Pancreas (tissue), 10 donors: ENCODE data around the gene CRTC2. TPM values are rescaled to one million over a fixed set of nuclear protein-coding genes. Genes with fewer than 3 reads are reported as not detected.
A peak's percentile ranks its signal among the peaks of the same experiment; 100 is the strongest.
"Not testable (repeated sequence)": the region's sequence is repeated elsewhere in the genome, so short reads cannot be mapped to it uniquely, and the experiment has no call there.

Experiments
- ATAC-seq, 4 donors: fragments of 200-7000 bp; cut with Tn5 transposase; one replicate each; pipeline versions ENCODE4 v1.8.0 to v1.9.1; 2020; ENCODE audit warnings: mild to moderate bottlenecking in 4 of 4, moderate library complexity in 4 of 4
- DNase-seq, 6 donors: peaks; one replicate each; pipeline ENCODE4 v3.0.0-alpha.2; 2020
- FAIRE-seq: peaks from 2 replicates; lab custom pipeline; 2012; peaks lifted over from hg19 to GRCh38; lab: Jason Lieb, UNC
- H3K27ac ChIP-seq, 4 donors: fragments of 200-600 bp; sonication (generic); 1 replicate in 3 of 4; 2 replicates in 1 of 4; pipeline versions ENCODE4 v1.5.0 to v1.8.0; 2020
- H3K27me3 ChIP-seq, 4 donors: fragments of 200-600 bp; one replicate each; pipeline ENCODE4 v1.8.0; 2021
- H3K36me3 ChIP-seq, 3 donors: fragments of 200-600 bp; sonication (generic) in 1 of 3; one replicate each; pipeline versions ENCODE4 v1.5.0 to v1.8.0; 2020 to 2021
- H3K4me1 ChIP-seq, 3 donors: fragments of 200-600 bp; one replicate each; pipeline ENCODE4 v1.8.0; 2021
- H3K4me3 ChIP-seq, 4 donors: fragments of 200-600 bp; sonication (generic) in 2 of 4; one replicate each; pipeline versions ENCODE4 v1.5.0 to v1.8.0; 2020 to 2021
- H3K9me3 ChIP-seq, 4 donors: fragments of 200-600 bp; one replicate each; pipeline ENCODE4 v1.8.0; 2021
- WGBS, 2 donors: extraction: QIAGEN DNeasy Blood & Tissue Kit; methylation state at CpG; one replicate each; pipeline ENCODE4 v1.1.7; 2013; 5-methylcytosine and 5-hydroxymethylcytosine counted together
- intact Hi-C, 3 donors: fragments of 100-400 bp; cut with DNase I; formaldehyde crosslinking; loops; one replicate each; pipeline versions ENCODE4 v1.11.1 to v1.14.2; 2022
- polyA plus RNA-seq, 2 donors: library from polyadenylated mRNA; stranded (reverse); fragments of 200-250 nt; gene quantifications; one replicate each; pipeline ENCODE4 v1.2.3, GENCODE V29; 2013
- total RNA-seq, 6 donors: library from RNA; stranded (reverse); fragmentation: NEBNext Ultra II Directional in 4 of 6; extraction: Animal tissue kit (Norgen Biotek cat#: 25700) in 4 of 6; gene quantifications; one replicate each; pipeline versions ENCODE4 v1.2.1 to v1.2.4, GENCODE V29; 2021 to 2023
- TF ChIP-seq, protein P1 (sequence below), 4 donors: fragments of 200-600 bp; sonication (generic) in 3 of 4; IDR thresholded peaks; one replicate each; pipeline versions ENCODE4 v1.5.0 to v1.8.0; 2021; ENCODE audit warnings: antibody characterized with exemption in 4 of 4
- donor health status: healthy with polysubstance abuse.
- donor health status: DM: no; HTN: no; CAD: no; lungs with moderate emphysema.
- donor health status: DM: no; HTN: no; CAD: no.
- donor health status: control.
- donor health status: control.
- donor health status: Bipolar disorder and iron deficiency.
- donor health status: DM: yes; HTN: yes; CAD: no.
- donor health status: DM: no; HTN: no; CAD: no.
- donor health status: DM: no; HTN: no; CAD: no.
- donor health status: DM: yes; HTN: yes; CAD: no.

CRTC2 gene
- total and polyA plus RNA-seq, 8 donors = 13.4 to 48.6 (median 20.7) TPM

DNA sequence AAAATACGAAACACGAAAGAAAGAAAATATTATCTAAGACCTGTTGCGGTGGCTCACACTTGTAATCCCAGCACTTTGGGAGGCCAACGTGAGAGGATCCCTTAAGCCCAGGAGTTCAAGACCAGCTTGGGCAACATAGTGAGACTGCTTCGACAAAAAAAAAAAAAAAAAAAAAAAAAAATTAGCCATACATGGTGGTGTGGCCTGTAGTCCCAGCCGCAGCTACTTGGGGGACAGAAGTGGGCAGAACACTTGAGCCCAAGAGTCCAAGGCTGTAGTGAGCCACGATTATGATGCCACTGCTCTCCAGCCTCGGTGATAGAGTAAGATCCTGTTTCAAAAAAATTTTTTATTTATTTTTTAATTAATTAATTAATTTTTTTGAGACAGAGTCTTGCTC is 29.2 kb upstream of the CRTC2 start:
- no peak for ATAC-seq
- 80% methylated on average over 7 to 8 of the region's 8 CpGs for WGBS, 2 donors
- intact Hi-C loops = loop anchor here in 2 of 3 donors (5.0 to 10.0 kb wide), 2 partner anchors 190 to 193 kb away; no protein-coding TSS in a partner anchor
- Histone ChIP-seq H3K9me3 (no peaks in the 10 kb centered on the region), H3K4me1 (peaks cover 7 to 20% (median 13%) of the 10 kb centered on the region in 3 donors), H3K36me3 (peaks cover 0 to 7% (median 3%) of the 10 kb centered on the region in 3 donors), H3K27me3 (no peaks in the 10 kb centered on the region), H3K4me3 (no peak overlapping the region), H3K27ac (no peak overlapping the region)
- no peak for FAIRE-seq
- peak in 1 of 6 donors; percentile 5 for DNase-seq
- TF ChIP-seq, protein P1, sequence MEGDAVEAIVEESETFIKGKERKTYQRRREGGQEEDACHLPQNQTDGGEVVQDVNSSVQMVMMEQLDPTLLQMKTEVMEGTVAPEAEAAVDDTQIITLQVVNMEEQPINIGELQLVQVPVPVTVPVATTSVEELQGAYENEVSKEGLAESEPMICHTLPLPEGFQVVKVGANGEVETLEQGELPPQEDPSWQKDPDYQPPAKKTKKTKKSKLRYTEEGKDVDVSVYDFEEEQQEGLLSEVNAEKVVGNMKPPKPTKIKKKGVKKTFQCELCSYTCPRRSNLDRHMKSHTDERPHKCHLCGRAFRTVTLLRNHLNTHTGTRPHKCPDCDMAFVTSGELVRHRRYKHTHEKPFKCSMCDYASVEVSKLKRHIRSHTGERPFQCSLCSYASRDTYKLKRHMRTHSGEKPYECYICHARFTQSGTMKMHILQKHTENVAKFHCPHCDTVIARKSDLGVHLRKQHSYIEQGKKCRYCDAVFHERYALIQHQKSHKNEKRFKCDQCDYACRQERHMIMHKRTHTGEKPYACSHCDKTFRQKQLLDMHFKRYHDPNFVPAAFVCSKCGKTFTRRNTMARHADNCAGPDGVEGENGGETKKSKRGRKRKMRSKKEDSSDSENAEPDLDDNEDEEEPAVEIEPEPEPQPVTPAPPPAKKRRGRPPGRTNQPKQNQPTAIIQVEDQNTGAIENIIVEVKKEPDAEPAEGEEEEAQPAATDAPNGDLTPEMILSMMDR (IDR thresholded peaks at IDR 0.05) = no peak

DNA sequence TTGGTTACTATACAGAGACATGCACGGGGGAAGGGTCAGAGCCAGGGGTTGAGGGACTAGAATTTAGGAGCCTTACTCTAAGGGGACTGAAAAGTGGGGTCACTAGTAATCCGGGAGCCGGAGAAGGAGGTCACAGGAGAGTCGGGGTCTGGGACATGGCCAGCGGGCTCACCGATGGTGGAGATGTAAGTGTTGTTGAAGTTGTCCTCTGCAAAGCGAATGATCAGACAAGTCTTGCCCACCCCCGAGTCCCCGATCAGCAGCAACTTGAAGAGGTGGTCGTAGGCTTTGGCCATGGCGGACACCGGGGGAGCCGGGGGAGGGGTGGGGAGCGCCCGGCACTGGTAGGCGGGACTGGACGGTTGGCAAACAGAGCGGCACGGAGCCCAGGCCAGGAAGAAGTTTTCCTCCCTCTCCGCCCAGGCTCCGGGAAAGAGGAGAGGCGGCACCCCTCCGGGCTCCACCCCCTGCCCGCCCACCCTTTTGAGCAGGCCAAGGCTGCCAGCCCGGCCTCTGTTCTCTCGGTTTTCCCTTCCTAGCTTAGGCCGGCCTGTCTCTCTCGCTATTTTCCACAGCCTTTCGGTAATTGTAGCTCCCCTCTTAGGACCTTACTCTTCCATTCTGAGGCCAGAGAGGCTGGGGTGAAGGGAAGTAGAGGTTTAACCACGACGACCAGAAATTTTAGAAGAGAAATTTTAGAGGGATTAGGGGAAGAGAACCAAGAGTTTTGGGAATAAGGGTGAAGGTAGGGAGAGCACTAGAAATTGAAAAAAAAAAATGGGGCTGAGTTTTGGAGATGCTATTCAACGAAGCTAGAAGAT is 27.7 kb upstream of the CRTC2 start, which contains the start of gene RAB13:
RAB13 (minus strand) TSS at position 399 of the 821 bp plus-strand sequence; CDS start at position 296, 103 bp downstream.
- ATAC-seq = peak; percentile 78 to 89 (median 84)

DNA sequence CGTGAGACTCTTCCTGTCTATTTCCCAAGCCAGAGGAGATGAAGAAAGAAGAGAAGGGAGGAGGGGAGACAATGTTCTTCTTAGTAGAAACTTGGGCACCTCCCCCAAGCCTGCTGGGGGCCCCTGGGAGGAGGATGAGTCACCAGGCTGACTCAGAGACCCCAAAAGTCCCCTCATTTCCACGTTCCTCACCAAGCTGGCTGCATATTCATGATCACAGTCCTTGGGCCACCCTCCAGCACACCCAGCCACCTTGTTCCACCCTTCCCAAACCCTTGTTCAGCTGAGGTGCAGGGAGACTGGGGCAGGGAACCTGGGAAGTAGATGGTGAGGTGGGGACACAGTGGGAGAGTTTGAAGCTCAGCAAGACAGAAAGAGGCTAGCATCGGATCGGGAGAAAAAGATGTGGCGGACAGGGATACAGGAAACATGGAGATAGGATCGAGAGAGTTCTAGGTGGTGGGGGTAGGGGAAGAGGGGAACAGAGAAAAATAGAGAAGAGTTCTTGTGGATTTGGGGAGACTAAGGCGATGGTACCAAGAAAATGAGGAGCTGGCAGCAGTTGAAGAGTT is 27.0 kb upstream of the CRTC2 start:
- H3K4me3 ChIP-seq = peak overlapping the region; percentile 26 to 63 (median 54)
- H3K27me3 ChIP-seq = no peaks in the 10 kb centered on the region
- peaks cover 0 to 9% (median 5%) of the 10 kb centered on the region in 3 donors for H3K4me1 ChIP-seq
- H3K9me3 ChIP-seq = no peaks in the 10 kb centered on the region
- DNase-seq = peak in 1 of 6 donors; percentile 25
- ATAC-seq = peak in 2 of 4 donors; percentile 6 to 14
- TF ChIP-seq, protein P1 (IDR thresholded peaks at IDR 0.05) = no peak
- peak overlapping the region in 2 of 4 donors; percentile 73 to 81 for H3K27ac ChIP-seq
- H3K36me3 ChIP-seq = no peaks in the 10 kb centered on the region
- 10% methylated on average over 7 of the region's 7 CpGs for WGBS, 2 donors
- FAIRE-seq = no peak
- intact Hi-C loops = loop anchor here in 2 of 3 donors (5.0 to 10.0 kb wide), 2 partner anchors 188 to 191 kb away; no protein-coding TSS in a partner anchor

More for the DNA sequence above, 27.7 kb upstream of the CRTC2 start, which contains the start of gene RAB13:
- peaks cover 0 to 9% (median 5%) of the 10 kb centered on the region in 3 donors for H3K4me1 ChIP-seq
- DNase-seq (peak; percentile 86 to 93 (median 89)), FAIRE-seq (no peak)
- WGBS, 2 donors = 0 to 2% methylated on average over 28 to 32 of the region's 32 CpGs
- H3K27ac ChIP-seq = peak within 1 kb of the TSS; percentile 24 to 81 (median 54)
- TF ChIP-seq, protein P1 (IDR thresholded peaks at IDR 0.05) = no peak
- intact Hi-C loops = loop anchor here in 2 of 3 donors (5.0 to 10.0 kb wide), 2 partner anchors 189 to 191 kb away; no protein-coding TSS in a partner anchor
- H3K4me3 ChIP-seq = peak within 1 kb of the TSS; percentile 26 to 63 (median 54)
- H3K9me3 ChIP-seq = no peaks in the 10 kb centered on the region
- H3K36me3 ChIP-seq = no peaks in the 10 kb centered on the region
- no peaks in the 10 kb centered on the region for H3K27me3 ChIP-seq

DNA sequence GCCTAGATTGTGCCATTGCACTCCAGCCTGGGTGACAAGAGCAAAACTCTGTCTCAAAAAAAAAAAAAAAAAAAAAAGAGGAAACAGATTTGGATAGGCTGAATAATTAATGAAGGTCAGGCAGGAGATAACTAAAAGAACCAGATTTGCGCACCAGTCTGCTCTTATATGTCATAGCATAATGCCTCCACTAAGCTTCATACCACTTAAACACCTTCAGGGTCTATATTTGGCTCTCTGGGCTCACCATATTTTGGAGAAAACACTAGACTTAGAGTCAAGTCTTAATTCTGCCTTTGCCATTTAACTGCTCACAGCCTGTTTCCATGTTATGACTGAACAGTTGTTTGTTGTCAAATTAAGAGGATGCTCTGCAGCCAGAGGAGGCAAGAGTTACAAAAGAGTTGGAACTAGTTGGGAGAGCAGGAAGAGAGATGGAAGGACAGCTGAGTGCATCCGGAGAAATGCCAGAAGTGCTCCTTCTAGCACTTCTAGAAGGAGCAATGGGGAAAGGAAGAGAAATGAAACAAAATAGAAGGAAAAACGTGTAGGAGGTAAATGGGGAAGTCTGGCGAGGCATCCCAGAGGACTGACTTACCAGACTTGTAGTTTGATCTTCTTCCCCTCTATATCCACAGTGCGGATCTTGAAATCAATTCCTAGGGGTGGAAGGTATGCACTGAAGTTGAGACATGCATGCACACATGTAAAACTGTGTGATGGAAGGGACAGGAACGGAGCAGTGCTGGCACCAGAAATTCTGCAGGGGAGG is 25.9 kb upstream of the CRTC2 start:
- TF ChIP-seq, protein P1 (IDR thresholded peaks at IDR 0.05) = no peak
- intact Hi-C loops = loop anchor here in 2 of 3 donors (5.0 to 10.0 kb wide), 2 partner anchors 182 to 190 kb away; no protein-coding TSS in a partner anchor
- no peak for ATAC-seq
- Histone ChIP-seq H3K27ac (peak overlapping the region in 1 of 4 donors; percentile 73), H3K27me3 (no peaks in the 10 kb centered on the region), H3K4me1 (peaks cover 0 to 9% (median 5%) of the 10 kb centered on the region in 3 donors), H3K9me3 (no peaks in the 10 kb centered on the region), H3K36me3 (no peaks in the 10 kb centered on the region), H3K4me3 (no peak overlapping the region)
- no peak for DNase-seq
- FAIRE-seq = no peak
- WGBS, 2 donors = 74 to 83% methylated on average over 6 of the region's 6 CpGs

DNA sequence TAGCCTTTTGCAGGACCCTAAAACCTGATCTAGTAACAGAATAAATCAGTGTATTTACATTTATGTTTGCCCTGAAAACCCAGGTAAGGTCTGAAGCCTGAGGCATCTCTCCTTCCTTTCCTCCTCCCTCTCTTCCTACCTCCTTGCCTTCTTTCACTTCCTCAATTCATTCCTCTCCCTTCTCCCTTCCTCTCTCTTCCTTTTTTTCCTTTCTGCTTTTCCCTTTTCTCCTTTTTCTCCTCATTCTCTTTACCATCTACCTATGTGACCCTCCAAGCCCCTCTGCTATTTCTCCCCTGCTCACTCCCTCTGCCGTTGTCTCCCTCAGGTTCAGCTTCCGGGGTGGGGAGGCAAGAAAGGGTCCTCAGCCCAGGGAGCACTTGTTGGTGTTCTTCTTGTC is 23.3 kb upstream of the CRTC2 start:
- not testable (repeated sequence) for FAIRE-seq
- 91 to 94% methylated on average over 2 of the region's 2 CpGs for WGBS, 2 donors
- peak in 1 of 6 donors; percentile 7 for DNase-seq

DNA sequence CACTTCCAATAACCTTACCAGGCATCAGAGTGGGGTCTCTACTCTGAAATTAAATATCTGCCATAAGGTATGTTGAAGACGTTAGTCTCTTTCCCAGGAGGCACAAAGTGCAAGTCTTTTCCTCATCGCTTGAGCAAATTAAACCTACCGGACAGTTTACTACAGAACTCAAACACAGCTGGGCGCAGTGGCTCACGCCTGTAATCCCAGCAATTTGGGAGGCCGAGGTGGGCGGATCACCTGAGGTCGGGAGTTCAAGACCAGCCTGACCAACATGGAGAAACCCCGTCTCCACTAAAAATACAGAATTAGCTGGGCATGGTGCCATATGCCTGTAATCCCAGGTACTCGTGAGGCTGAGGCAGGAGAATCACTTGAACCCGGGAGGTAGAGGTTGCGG is 20.7 kb upstream of the CRTC2 start:
- WGBS, 2 donors = 90 to 91% methylated on average over 12 of the region's 12 CpGs
- H3K9me3 ChIP-seq, ATAC-seq, H3K4me3 ChIP-seq, intact Hi-C loops, H3K27ac ChIP-seq, H3K27me3 ChIP-seq, FAIRE-seq: not testable (repeated sequence)
- peaks cover 5 to 15% (median 14%) of the 10 kb centered on the region in 3 donors for H3K36me3 ChIP-seq
- peak in 1 of 6 donors; percentile 9 for DNase-seq
- H3K4me1 ChIP-seq = peaks cover 0 to 15% (median 0%) of the 10 kb centered on the region in 3 donors

More for the DNA sequence above, 23.3 kb upstream of the CRTC2 start:
- not testable (repeated sequence) for H3K27me3 ChIP-seq, H3K9me3 ChIP-seq, H3K36me3 ChIP-seq, ATAC-seq, H3K4me3 ChIP-seq, H3K27ac ChIP-seq
- intact Hi-C loops = loop anchor here in 2 of 3 donors (5.0 to 10.0 kb wide), 2 partner anchors 179 to 187 kb away; no protein-coding TSS in a partner anchor
- peaks cover 0 to 13% (median 5%) of the 10 kb centered on the region in 3 donors for H3K4me1 ChIP-seq
